Kidney epithelial cell (primary cell): ENCODE data around the gene TEX54. TPM values are rescaled to one million over a fixed set of nuclear protein-coding genes. Genes with fewer than 3 reads are reported as not detected.

ENCODE experiments used
- DNase-seq: peaks from one replicate; pipeline ENCODE4 v3.0.0-alpha.2; 2010; ENCODE audit warnings: low read depth
- H3K27me3 ChIP-seq: 2 replicates; pipeline ENCODE4 v1.6.0; 2011; ENCODE audit warnings: low read length; ENCODE audit not compliant: control insufficient read depth, insufficient read depth
- H3K36me3 ChIP-seq: 2 replicates; pipeline ENCODE4 v1.5.1; 2011; ENCODE audit warnings: low read length; ENCODE audit not compliant: control insufficient read depth, insufficient read depth
- H3K4me3 ChIP-seq: 2 replicates; pipeline ENCODE4 v1.5.1; 2011; ENCODE audit warnings: low read depth, mild to moderate bottlenecking, control low read depth, low read length
- CTCF ChIP-seq: IDR thresholded peaks from 2 replicates; pipeline ENCODE4 v1.5.1; 2011; ENCODE audit warnings: mild to moderate bottlenecking, moderate library complexity, low read length, control low read depth, inconsistent platforms; ENCODE audit not compliant: insufficient read depth, poor library complexity, severe bottlenecking
- total RNA-seq: library from RNA; depleted of rRNA; stranded (reverse); fragments of >200 nt; gene quantifications from 2 replicates; pipeline ENCODE4 v1.2.3, GENCODE V29; 2015

The TEX54 gene
- total RNA-seq, 1 donor from 2014 or later, result not detected

- H3K27me3 ChIP-seq, result no peaks in the 10 kb centered on the region
- TF ChIP-seq CTCF, result no peak
- DNase-seq, result no peak
- H3K4me3 ChIP-seq, result no peak overlapping the region
- H3K36me3 ChIP-seq, result no peaks in the 10 kb centered on the region
These were observed 9.0 kb downstream of the TEX54 start for GRCh38 chr11:62823677-62824076.

GRCh38 chr11:62817129-62817528, 15.5 kb downstream of the TEX54 start:
- Histone ChIP-seq H3K36me3 (no peaks in the 10 kb centered on the region), H3K27me3 (no peaks in the 10 kb centered on the region), H3K4me3 (no peak overlapping the region)
- no peak for TF ChIP-seq CTCF
- DNase-seq, result no peak

- no peaks in the 10 kb centered on the region for H3K27me3 ChIP-seq
- H3K4me3 ChIP-seq, result no peak overlapping the region
- DNase-seq, result no peak
- no peak for TF ChIP-seq CTCF
- no peaks in the 10 kb centered on the region for H3K36me3 ChIP-seq
These were observed 16.1 kb downstream of the TEX54 start for GRCh38 chr11:62816557-62816956.

GRCh38 chr11:62811659-62812058, 21.0 kb downstream of the TEX54 start:
- DNase-seq, result no peak
- Histone ChIP-seq H3K4me3 (no peak overlapping the region), H3K36me3 (no peaks in the 10 kb centered on the region), H3K27me3 (no peaks in the 10 kb centered on the region)
- no peak for TF ChIP-seq CTCF

GRCh38 chr11:62810748-62811147, 21.9 kb downstream of the TEX54 start:
- Histone ChIP-seq H3K36me3 (no peaks in the 10 kb centered on the region), H3K27me3 (no peaks in the 10 kb centered on the region), H3K4me3 (no peak overlapping the region)
- TF ChIP-seq CTCF, result no peak
- no peak for DNase-seq

- H3K27me3 ChIP-seq, result no peaks in the 10 kb centered on the region
- no peak overlapping the region for H3K4me3 ChIP-seq
- no peak for DNase-seq
These were observed 26.0 kb downstream of the TEX54 start for GRCh38 chr11:62806611-62807121.

More at GRCh38 chr11:62806611-62807121, 26.0 kb downstream of the TEX54 start:
- H3K36me3 ChIP-seq, result peaks cover 2% of the 10 kb centered on the region
- no peak for TF ChIP-seq CTCF
